Liver (tissue), 3 donors: Measurements from ENCODE around the gene CREG2.

Source experiments
- ATF3 ChIP-seq: IDR thresholded peaks from 2 replicates; pipeline ENCODE4 v1.6.1; 2016; ENCODE audit warnings: antibody characterized with exemption
- CTCF ChIP-seq: fragments of 150-350 bp; IDR thresholded peaks from 2 replicates; pipeline ENCODE4 v1.5.1; 2017; ENCODE audit warnings: improper control_type of control experiment, low read depth, low read length; ENCODE audit not compliant: missing input control
- GABPA ChIP-seq, 2 donors: IDR thresholded peaks in 1 of 2; conservative IDR thresholded peaks in 1 of 2; 2 replicates each; pipeline ENCODE4 v1.6.1; 2016; ENCODE audit warnings: antibody characterized with exemption in 2 of 2, mild to moderate bottlenecking in 1 of 2, moderate library complexity in 1 of 2
- JUND ChIP-seq, 2 donors: IDR thresholded peaks; 2 replicates each; pipeline ENCODE4 v1.6.1; 2016; ENCODE audit warnings: antibody characterized with exemption in 2 of 2
- MAX ChIP-seq: IDR thresholded peaks from 2 replicates; pipeline ENCODE4 v1.6.1; 2016; ENCODE audit warnings: antibody characterized with exemption
- NR2F2 ChIP-seq: IDR thresholded peaks from 2 replicates; pipeline ENCODE4 v1.6.1; 2016; ENCODE audit warnings: antibody characterized with exemption
- RAD21 ChIP-seq, 2 donors: IDR thresholded peaks; 2 replicates each; pipeline ENCODE4 v1.6.1; 2016; ENCODE audit warnings: antibody characterized with exemption in 2 of 2, mild to moderate bottlenecking in 2 of 2
- REST ChIP-seq: IDR thresholded peaks from 2 replicates; pipeline ENCODE4 v1.6.1; 2016; ENCODE audit warnings: antibody characterized with exemption, mild to moderate bottlenecking
- RXRA ChIP-seq, 2 donors: IDR thresholded peaks; 2 replicates each; pipeline ENCODE4 v1.6.1; 2017 to 2018; ENCODE audit warnings: antibody characterized with exemption in 2 of 2, mild to moderate bottlenecking in 1 of 2
- SP1 ChIP-seq: IDR thresholded peaks from 2 replicates; pipeline ENCODE4 v1.6.1; 2018; ENCODE audit warnings: antibody characterized with exemption, mild to moderate bottlenecking
- TAF1 ChIP-seq: conservative IDR thresholded peaks from 2 replicates; pipeline ENCODE4 v1.6.1; 2016; ENCODE audit warnings: antibody characterized with exemption, mild to moderate bottlenecking
- YY1 ChIP-seq: IDR thresholded peaks from 2 replicates; pipeline ENCODE4 v1.6.1; 2016; ENCODE audit warnings: antibody characterized with exemption, mild to moderate bottlenecking
- ZBTB33 ChIP-seq: IDR thresholded peaks from 2 replicates; pipeline ENCODE4 v1.6.1; 2016; ENCODE audit warnings: antibody characterized with exemption
- donor health status: healthy.
- donor health status: healthy.

- TF ChIP-seq CTCF = no peak
- TF ChIP-seq YY1 = no peak
- TF ChIP-seq TAF1 = no peak
- TF ChIP-seq ZBTB33 = no peak
- TF ChIP-seq RAD21 (IDR thresholded peaks at IDR 0.05) = no peak
- TF ChIP-seq GABPA (IDR thresholded peaks at IDR 0.05 in 1 of 2, conservative IDR thresholded peaks at IDR 0.05 in 1 of 2) = no peak
- peak; percentile 24 for TF ChIP-seq SP1
- no peak for TF ChIP-seq REST
- TF ChIP-seq MAX = no peak
- no peak for TF ChIP-seq NR2F2
- no peak for TF ChIP-seq JUND (IDR thresholded peaks at IDR 0.05)
- TF ChIP-seq ATF3 = no peak
- TF ChIP-seq RXRA (IDR thresholded peaks at IDR 0.05) = no peak
These were observed 77.0 kb downstream of the CREG2 start for GRCh38 chr2:101310090-101310833.
